Hematopoietic multipotent progenitor cell treated with erythropoietin and hydrocortisone succinate and interleukin-3 and kit ligand, for 8 days (in vitro differentiated cells): ENCODE results near the gene BEST3.
"Not testable (repeated sequence)": the region's sequence is repeated elsewhere in the genome, so short reads cannot be mapped to it uniquely, and the experiment has no call there.

ENCODE experiments used
- DNase-seq: peaks from one replicate; pipeline ENCODE4 v3.0.0-alpha.2; 2015

Gene BEST3

GRCh38 chr12:69687390-69687789 lies 11.7 kb downstream of the BEST3 start:
- DNase-seq = no peak

GRCh38 chr12:69686731-69687130 lies 12.4 kb downstream of the BEST3 start:
- no peak for DNase-seq

- no peak for DNase-seq
Observed at GRCh38 chr12:69685810-69686209, 13.3 kb downstream of the BEST3 start.

- DNase-seq = no peak
Observed at GRCh38 chr12:69684466-69684865, 14.6 kb downstream of the BEST3 start.

GRCh38 chr12:69682110-69682755 lies 16.9 kb downstream of the BEST3 start:
- DNase-seq = no peak

GRCh38 chr12:69679119-69679518 lies 20.0 kb downstream of the BEST3 start:
- no peak for DNase-seq

- DNase-seq = peak; percentile 48
Observed at GRCh38 chr12:69676257-69677012, 22.7 kb downstream of the BEST3 start.

- no peak for DNase-seq
Observed at GRCh38 chr12:69672195-69672594, 26.9 kb downstream of the BEST3 start.

- no peak for DNase-seq
Observed at GRCh38 chr12:69671597-69671996, 27.5 kb downstream of the BEST3 start.

- DNase-seq = peak; percentile 40
Observed at GRCh38 chr12:69666798-69667197, 32.3 kb downstream of the BEST3 start.

- DNase-seq = not testable (repeated sequence)
Observed at GRCh38 chr12:69664930-69665377, 34.1 kb downstream of the BEST3 start.

- DNase-seq = no peak
Observed at GRCh38 chr12:69663726-69664125, 35.4 kb downstream of the BEST3 start.

GRCh38 chr12:69662764-69663163 lies 36.3 kb downstream of the BEST3 start:
- DNase-seq = no peak

GRCh38 chr12:69661386-69661785 lies 37.7 kb downstream of the BEST3 start:
- DNase-seq = no peak

- peak; percentile 96 for DNase-seq
Observed at GRCh38 chr12:69660164-69660863, 38.8 kb downstream of the BEST3 start.

- DNase-seq = no peak
Observed at GRCh38 chr12:69658203-69658602, 40.9 kb downstream of the BEST3 start.

- no peak for DNase-seq
Observed at GRCh38 chr12:69657376-69658137, 41.5 kb downstream of the BEST3 start.

GRCh38 chr12:69655616-69656340 lies 43.3 kb downstream of the BEST3 start:
- DNase-seq = no peak

- no peak for DNase-seq
Observed at GRCh38 chr12:69653703-69654102, 45.4 kb downstream of the BEST3 start.

GRCh38 chr12:69651922-69652321 lies 47.2 kb downstream of the BEST3 start:
- DNase-seq = peak; percentile 62

GRCh38 chr12:69649529-69649928 lies 49.6 kb downstream of the BEST3 start:
- DNase-seq = peak; percentile 45

GRCh38 chr12:69648476-69648875 lies 50.6 kb downstream of the BEST3 start:
- no peak for DNase-seq
